Choroid plexus epithelial cell (primary cell): Measurements from ENCODE around the gene NR6A1.
"Not testable (repeated sequence)": the region's sequence is repeated elsewhere in the genome, so short reads cannot be mapped to it uniquely, and the experiment has no call there.

ENCODE experiments used
- DNase-seq: peaks from one replicate; pipeline ENCODE4 v3.0.0-alpha.2; 2010; ENCODE audit warnings: low read depth
- H3K4me3 ChIP-seq: 2 replicates; pipeline ENCODE4 v1.5.1; 2011; ENCODE audit warnings: low read depth, mild to moderate bottlenecking, control low read depth, low read length, moderate library complexity
- CTCF ChIP-seq: conservative IDR thresholded peaks from 2 replicates; pipeline ENCODE4 v1.5.1; 2011; ENCODE audit warnings: low read depth, mild to moderate bottlenecking, control low read depth, inconsistent platforms, low read length, moderate library complexity

Gene NR6A1

DNA sequence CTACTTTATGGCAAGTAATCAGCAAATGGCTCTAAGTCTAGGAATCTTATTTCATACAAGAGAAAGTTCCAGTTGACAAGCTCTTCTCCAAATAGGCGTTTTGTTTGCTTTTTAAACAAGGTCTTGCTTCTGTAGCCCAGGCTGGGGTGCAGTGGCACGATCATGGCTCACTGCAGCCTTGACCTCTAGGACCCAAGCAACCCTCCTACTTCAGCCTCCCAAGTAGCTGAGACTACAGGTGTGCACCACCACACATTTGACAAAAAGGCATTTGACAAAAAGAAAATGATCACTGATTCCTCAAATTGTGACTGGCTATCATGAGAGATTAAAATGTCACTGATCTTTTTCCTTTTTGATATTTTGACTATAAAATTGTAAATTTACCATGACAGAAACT is 31.8 kb downstream of the NR6A1 start:
- TF ChIP-seq CTCF, result no peak
- no peak overlapping the region for H3K4me3 ChIP-seq
- no peak for DNase-seq

DNA sequence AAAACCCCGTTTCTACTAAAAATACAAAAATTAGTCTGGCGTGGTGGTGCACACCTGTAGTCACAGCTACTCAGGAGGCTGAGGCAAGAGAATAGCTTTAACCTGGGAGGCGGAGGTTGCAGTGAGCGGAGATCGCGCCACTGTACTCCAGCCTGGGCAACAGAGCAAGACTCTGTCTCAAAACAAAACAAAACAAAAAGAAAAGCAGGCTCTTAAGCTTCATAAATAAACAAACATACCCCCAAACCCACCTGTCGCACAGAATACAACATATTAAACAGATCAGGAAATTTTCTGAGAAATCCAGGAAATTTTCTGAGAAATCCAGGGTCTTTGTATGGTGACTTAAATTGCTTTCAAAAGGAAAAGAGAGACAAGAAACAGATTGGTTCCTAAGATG is 33.0 kb downstream of the NR6A1 start:
- not testable (repeated sequence) for H3K4me3 ChIP-seq, DNase-seq

DNA sequence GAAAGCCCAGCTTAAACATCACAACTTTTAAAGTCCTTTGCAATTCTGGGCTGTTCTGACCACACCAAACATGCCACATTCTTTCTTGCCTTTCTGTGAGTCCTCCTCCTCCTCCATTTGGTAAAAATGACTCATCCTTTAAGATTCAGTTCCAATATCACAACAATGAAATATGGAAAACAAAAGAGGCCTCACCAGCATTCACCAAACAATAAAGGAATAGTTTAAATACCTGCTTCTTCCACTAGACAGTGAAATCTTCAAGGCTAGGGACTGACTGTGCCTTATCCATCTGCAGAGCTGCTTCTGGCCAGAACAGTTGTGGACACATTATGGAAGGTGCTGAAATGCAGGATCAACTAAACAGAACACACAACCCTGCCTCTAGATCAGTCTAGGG is 36.0 kb downstream of the NR6A1 start:
- TF ChIP-seq CTCF, result no peak
- no peak overlapping the region for H3K4me3 ChIP-seq
- DNase-seq, result peak; percentile 63

DNA sequence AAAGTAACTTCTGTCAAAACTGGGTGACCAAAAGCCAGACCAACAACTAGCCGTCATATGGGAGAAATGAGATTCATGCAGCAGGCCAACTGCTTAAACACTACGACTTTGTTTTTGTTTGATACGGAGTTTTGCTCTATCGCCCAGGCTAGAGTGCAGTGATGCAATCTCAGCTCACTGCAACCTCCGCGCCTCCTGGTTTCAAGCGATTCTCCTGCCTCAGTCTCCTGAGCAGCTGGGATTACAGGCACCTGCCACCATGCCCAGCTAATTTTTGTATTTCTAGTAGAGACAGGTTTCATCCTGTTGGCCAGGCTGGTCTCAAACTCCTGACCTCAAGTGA is 36.4 kb downstream of the NR6A1 start:
- H3K4me3 ChIP-seq, DNase-seq: not testable (repeated sequence)

GRCh38 chr9:124733964-124734740 is 37.0 kb downstream of the NR6A1 start:
- no peak for TF ChIP-seq CTCF
- no peak overlapping the region for H3K4me3 ChIP-seq
- DNase-seq, result no peak

GRCh38 chr9:124730772-124731171 is 40.3 kb downstream of the NR6A1 start:
- no peak for TF ChIP-seq CTCF

DNA sequence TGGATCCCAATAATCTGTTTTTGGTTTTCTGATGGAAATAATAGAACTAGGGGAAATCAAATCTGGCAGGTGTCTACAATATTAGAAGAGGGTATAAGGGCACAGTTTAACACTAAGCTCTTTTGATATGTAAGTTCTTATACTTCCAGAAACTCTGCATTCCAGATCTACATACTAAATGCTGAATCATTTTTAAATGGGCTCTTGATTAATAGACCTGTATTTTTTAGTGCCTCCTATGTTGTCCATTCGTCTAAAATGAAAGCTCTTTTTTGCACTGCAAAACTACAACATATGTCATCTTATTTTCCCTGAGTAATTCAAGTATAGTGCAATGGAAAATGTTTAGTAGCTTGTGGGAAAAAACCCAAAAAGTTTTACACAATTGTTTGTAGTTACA is 44.2 kb downstream of the NR6A1 start:
- DNase-seq, result no peak
- H3K4me3 ChIP-seq, result no peak overlapping the region
- no peak for TF ChIP-seq CTCF

More at GRCh38 chr9:124730772-124731171, 40.3 kb downstream of the NR6A1 start:
- no peak overlapping the region for H3K4me3 ChIP-seq
- DNase-seq, result no peak

GRCh38 chr9:124725068-124725452 is 46.1 kb downstream of the NR6A1 start:
- DNase-seq, result no peak
- TF ChIP-seq CTCF, result no peak
- no peak overlapping the region for H3K4me3 ChIP-seq
